SK-N-SH treated with all-trans-retinoic acid at 6 μM for 48 hours (cell line): ENCODE measurements around the gene ANKFN1.

Experiments
- ESRRG ChIP-seq: fragments of 250-450 bp; sonication (Bioruptor Pico); IDR thresholded peaks from 2 replicates; pipeline ENCODE4 v1.6.1; 2021; ENCODE audit warnings: mild to moderate bottlenecking
- GLIS3 ChIP-seq: fragments of 250-450 bp; sonication (Bioruptor Pico); IDR thresholded peaks from 2 replicates; pipeline ENCODE4 v1.5.0; 2020; ENCODE audit warnings: mild to moderate bottlenecking, moderate library complexity
- PATZ1 ChIP-seq: fragments of 250-450 bp; sonication (Bioruptor Pico); IDR thresholded peaks from 2 replicates; pipeline ENCODE4 v1.8.0; 2020; ENCODE audit warnings: mild to moderate bottlenecking, moderate library complexity, borderline replicate concordance
- SNAI2 ChIP-seq: fragments of 250-450 bp; sonication (Bioruptor Pico); IDR thresholded peaks from 2 replicates; pipeline ENCODE4 v1.5.0; 2020; ENCODE audit warnings: mild to moderate bottlenecking, moderate library complexity
- ZNF70 ChIP-seq: fragments of 450-650 bp; formaldehyde crosslinking; IDR thresholded peaks from 2 replicates; pipeline ENCODE4 v1.5.0; 2020; ENCODE audit warnings: mild to moderate bottlenecking, moderate library complexity

GRCh38 chr17:56213031-56213430 is 59.8 kb downstream of the ANKFN1 start:
- TF ChIP-seq ZNF70: no peak
- no peak for TF ChIP-seq PATZ1 (CRISPR knock-in tag)
- no peak for TF ChIP-seq SNAI2 (CRISPR knock-in tag)
- TF ChIP-seq ESRRG (CRISPR knock-in tag): no peak
- no peak for TF ChIP-seq GLIS3
